Globus pallidus (tissue), 1 donor: ENCODE measurements around the gene ZFX.

Experiments used
- DNase-seq: peaks from one replicate; pipeline ENCODE4 v3.0.0-alpha.2; 2015; ENCODE audit warnings: low spot score

The ZFX gene

GRCh38 chrX:24202465-24203031 lies 53.0 kb downstream of the ZFX start:
- DNase-seq = peak; percentile 4

GRCh38 chrX:24203072-24203808 lies 53.7 kb downstream of the ZFX start:
- no peak for DNase-seq

DNA sequence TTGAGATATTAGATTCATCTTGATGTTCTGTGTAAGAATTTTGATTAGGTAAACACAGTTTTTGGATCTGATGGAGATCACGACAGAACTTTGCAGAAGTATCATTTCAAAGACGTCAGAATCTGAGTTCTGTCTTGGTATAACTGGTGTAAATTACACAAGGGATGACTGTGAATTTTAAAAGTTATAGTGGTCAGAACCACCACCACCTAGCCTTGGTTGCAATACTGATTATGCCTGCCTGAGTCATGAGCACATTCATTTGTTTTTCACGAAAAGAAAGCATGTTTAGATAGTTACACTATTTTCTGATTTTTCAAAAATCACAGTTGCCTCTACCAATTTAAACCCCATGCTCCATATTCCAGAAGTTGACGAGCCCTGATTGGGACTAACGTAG lies 54.8 kb downstream of the ZFX start:
- DNase-seq = no peak

DNA sequence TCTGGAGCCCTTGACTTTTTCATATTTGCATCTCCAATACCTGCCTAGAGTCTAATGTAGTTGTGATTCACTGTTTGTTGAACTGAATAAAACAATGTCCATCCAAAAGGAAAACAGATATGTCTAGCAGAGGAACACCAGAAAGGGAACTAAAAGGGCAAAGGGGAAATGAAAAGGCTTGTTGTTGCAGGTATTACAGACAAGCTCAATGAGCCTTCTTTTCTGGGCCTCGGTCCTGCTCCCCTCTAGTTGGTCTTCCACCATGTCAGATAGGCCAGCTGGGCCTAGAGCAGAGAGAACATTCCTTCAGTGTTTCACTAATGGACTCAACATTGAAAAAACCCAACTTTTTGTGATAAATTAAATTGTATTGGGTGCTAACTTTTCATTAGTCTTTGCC lies 55.4 kb downstream of the ZFX start:
- DNase-seq = no peak

DNA sequence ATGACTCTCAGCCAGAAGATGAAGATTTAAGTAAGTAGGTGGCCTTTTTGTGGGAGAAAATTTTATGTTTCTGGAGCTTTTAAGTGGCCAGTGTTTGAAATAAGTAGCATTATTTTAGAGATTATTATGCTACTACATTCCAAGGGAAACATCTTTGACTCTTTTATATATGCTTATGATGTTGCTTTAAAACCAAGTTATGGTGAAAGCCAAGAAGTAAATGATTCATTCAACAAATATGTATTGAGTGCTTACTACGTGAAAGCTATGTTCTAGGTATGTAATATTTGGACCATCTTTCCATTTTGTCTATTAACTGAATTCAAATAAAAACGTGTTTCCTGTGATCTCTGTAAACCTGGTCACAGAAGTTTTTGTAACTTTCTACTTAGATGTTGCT lies 58.3 kb downstream of the ZFX start:
- DNase-seq = no peak

DNA sequence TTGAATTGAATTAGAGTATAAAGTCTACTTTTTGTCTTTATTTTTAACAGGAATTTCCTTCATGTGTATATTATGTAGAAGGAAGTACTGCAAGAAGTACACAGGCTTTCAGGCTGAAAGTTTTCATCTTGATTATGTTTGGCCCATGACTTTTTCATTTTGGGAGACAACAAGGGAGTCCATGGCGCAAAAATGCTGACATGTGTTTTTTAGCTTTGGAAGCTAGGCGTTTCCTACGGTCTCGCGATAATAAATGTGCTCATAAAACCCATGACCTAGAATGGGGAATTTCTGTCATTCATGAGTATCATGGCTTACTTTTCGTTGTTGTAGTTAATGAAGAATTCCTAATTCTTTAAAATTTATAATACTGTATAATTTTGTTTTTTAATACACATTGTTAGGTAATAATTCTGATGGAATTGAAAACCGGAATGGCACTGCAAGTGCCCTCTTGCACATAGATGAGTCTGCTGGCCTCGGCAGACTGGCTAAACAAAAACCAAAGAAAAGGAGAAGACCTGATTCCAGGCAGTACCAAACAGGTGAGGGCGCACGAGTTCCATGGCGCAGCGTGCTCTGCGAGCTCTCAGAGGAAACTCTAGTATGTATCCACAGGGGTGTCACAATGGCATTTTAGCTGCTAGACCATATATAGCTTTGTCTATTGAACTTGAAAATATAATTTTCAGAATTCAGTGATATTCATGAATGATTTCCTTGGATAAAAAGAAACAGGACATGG lies 59.1 kb downstream of the ZFX start:
- no peak for DNase-seq

GRCh38 chrX:24210190-24210589 lies 60.7 kb downstream of the ZFX start:
- no peak for DNase-seq

GRCh38 chrX:24214568-24214967 lies 65.0 kb downstream of the ZFX start:
- no peak for DNase-seq

DNA sequence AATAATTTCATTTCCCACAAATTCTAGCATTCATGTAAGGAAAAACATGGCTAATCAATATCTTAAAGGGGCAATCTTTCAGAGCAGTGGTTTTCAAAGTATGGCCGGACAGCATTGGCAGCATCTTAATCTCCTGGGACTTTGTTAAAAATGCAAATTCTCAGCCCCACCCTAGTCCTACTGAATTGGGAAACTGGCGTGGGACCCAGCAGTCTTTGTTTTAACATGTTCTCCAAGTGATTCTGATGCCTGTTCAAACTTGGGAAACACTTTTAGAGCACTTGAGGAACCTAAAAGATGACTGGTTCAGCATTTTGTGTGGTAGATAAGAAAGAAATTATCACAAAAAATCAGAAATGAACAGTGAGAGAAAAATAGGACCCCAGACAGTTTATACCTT lies 65.7 kb downstream of the ZFX start:
- no peak for DNase-seq

GRCh38 chrX:24216037-24216436 lies 66.5 kb downstream of the ZFX start:
- no peak for DNase-seq

GRCh38 chrX:24216827-24217226 lies 67.3 kb downstream of the ZFX start:
- DNase-seq = no peak

DNA sequence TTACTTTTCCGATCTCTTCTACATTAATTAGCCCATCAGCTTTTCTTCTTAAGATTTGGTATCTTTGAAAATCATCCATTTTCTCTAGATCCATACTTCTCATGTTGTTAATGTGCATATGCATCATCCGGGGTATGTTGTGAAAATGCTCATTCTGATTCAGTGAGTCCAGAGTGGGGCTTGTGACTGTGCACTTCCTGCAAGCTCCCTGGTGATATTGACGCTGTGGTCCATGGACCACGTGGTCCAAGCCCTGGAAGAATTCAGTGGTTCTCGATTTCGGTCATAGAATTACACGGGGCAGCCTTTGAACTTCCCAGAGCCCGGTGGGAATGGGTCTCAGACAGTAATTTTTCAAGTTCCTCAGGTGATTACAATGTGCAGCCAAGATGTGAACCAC lies 69.8 kb downstream of the ZFX start:
- DNase-seq = no peak

GRCh38 chrX:24221872-24222271 lies 72.3 kb downstream of the ZFX start:
- DNase-seq = no peak

GRCh38 chrX:24225265-24225664 lies 75.7 kb downstream of the ZFX start:
- no peak for DNase-seq

DNA sequence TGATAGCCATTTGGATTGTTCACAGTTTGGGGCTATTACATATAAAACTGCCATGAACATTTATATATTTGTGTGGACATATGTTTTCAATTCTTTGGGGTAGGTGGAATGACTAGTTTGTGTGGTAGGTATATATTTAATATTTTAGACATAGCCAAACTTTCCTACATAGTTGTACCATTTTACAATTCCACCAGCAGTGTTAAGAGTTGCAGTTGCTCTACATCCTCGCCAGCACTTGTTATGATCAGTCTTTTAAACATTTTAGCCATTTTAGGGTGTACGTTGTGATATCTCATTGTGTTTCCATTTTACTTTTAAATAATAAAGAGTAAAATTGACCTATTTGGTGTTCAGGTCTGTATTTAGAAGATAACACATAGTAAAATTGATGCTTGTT lies 76.6 kb downstream of the ZFX start:
- no peak for DNase-seq

GRCh38 chrX:24228596-24228995 lies 79.1 kb downstream of the ZFX start:
- DNase-seq = no peak

DNA sequence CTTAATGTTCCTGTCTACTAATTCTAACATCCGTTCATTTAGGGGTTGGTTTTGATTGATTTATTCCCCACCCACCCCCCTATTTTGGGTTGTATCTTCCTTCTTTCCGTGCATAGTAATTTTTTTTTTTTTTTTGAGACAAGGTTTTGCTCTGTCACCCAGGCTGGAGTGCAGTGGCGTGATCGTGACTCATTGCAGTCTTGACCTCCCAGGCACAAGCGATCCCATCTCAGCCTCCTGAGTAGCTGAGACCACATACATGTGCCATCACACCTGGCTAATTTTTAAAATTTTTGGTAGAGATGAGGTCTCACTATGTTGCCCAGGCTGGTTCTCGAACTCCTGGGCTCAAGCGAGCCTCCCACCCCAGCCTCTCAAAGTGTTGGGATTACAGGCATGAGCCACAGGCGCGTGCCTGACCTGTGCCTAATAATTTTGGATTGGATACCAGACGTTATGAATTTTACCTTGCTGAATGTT lies 79.9 kb downstream of the ZFX start:
- DNase-seq = no peak

GRCh38 chrX:24229976-24230375 lies 80.4 kb downstream of the ZFX start:
- DNase-seq = no peak

GRCh38 chrX:24231131-24231540 lies 81.6 kb downstream of the ZFX start:
- DNase-seq = no peak

- no peak for DNase-seq
These were observed 82.2 kb downstream of the ZFX start for GRCh38 chrX:24231641-24232179.

- DNase-seq = no peak
These were observed 83.3 kb downstream of the ZFX start for GRCh38 chrX:24232796-24233195.

DNA sequence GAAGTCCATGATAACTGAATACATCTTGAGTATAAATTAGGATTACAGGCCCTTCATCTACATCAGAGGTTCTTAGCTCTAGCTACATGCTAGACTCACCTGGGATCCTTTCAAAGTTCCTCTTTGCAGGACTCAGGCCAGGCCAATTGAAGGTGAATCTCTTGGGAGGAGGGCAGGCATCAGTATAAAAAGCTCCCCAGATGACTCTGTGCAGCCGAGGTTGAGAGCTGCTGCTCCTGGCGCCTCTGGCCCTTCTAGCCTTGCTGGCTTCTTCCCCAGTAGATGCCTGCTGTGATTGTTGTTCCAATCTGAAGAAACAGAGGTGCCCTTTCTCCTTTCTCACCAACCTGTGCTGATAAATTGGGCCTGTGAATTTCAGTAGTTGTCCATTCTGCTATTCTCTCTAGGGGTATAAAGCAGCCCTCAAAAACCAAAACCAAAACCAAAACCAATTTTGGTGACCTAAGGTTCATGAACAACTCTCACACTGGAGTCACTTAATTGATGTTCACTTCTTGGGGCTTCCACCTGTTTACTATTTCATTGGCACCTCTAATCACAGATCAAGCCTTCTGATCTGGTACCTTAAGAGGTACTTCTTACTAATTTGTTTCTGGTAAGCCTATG lies 85.7 kb downstream of the ZFX start:
- no peak for DNase-seq
